Measurements from ENCODE around the gene TPBG.

Gene TPBG, protein sequence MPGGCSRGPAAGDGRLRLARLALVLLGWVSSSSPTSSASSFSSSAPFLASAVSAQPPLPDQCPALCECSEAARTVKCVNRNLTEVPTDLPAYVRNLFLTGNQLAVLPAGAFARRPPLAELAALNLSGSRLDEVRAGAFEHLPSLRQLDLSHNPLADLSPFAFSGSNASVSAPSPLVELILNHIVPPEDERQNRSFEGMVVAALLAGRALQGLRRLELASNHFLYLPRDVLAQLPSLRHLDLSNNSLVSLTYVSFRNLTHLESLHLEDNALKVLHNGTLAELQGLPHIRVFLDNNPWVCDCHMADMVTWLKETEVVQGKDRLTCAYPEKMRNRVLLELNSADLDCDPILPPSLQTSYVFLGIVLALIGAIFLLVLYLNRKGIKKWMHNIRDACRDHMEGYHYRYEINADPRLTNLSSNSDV

DNA sequence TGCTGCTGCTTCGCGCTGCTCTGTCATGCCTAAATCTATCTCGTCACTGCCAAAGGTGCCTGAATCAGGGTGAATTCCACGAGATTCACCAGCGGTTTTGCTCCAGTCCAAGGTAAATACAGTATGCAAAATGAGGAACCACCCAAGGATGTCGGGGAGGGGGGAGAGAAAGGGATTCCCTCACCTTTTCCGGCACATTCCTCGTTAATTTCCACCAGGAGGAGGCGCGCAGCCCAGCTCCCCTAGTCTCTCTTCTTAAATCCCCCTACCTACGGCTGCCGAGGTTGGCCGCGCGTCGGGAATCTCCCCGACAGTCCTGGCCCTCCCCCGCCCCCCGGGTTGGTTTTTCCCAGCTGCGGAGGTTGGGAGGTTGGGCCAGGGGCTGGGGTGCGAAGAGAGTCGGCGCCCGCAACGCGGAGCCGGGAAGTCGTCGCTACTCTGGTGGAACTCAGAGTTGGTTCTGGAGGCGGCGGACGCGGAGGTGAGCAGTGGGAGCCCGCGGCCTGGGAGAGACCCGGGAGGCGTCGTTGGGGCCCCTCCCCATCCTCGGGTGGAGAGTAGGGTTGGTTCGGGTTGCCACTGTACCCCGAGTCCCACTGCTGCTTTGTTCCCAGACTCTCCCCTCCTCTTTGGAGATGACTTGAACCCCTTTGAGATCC, at the start of gene TPBG:
TPBG (plus strand) TSS at position 390 of the 659 bp plus-strand sequence. CDS start 1,145 bp downstream, outside the sequence.
- no peak for DNase-seq (ENCODE audit: low read depth in 2 of 2)

DNA sequence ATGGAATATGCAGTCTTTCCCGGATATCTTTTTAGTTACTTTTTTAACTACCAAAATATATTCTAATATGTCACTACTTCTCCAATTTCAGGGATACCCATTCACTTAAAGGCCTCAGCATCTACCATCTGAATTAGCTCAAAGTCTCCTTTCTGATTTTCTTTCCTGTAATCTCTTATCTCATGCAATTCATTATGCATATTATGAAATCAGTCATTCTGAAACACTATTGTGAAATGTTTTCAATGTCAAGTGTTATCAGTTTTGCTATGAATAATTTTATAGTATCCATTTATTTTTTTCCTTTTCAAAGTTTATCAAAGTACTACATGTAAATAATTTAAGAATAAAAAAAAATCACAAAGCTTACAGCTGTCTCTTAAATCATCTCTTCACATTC, 41.2 kb upstream of the TPBG start:
- no peak for DNase-seq (ENCODE audit: low read depth in 2 of 2)

DNA sequence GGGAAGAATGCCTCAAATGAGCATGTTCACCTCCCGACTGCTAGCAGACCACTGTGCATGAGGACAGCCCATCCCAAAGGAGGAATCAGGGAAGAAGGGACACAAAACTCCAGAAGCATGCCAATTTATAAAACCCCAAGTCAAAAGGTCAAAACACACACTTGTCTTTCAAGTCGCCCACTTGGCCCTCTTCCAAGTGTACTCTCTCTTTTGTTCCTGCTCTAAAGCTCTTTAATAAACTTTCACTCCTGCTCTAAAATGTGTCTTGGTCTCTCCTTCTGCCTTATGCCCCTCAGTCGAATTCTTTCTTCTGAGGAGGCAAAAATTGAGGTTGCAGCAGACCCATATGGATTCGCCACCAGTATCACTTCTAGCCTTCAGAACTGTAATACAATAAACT, 33.9 kb upstream of the TPBG start:
- DNase-seq (ENCODE audit: low read depth in 2 of 2) = no peak

DNA sequence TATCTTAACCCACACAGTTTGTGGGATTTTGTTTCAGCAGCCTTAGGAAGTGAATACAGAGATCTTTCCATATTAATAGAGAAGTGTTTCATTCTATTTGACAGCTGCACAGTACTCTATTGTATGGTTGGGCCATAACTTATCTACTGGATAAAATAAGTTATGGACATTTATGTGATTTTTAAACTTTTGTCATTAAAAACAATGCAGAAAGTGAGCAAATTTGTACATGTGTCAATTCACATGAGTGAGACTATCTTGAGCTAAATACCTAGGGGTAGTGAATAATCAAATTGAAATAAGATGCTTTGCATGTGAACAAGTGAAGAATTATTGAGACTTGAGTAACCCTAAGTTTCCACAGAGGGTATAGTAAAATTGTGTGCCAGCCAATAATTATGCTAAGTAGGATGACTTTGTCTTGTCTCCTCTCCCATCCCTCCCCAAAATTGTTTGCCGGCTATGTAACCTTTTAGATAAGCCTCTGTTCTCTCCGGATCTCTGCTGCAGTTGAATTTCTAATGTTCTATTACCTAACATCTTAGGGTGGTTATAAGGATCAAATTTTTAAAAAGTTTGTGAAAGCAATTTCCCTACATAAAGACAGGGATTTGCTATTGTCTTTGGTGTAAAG, 33.3 kb upstream of the TPBG start:
- DNase-seq (ENCODE audit: low read depth in 2 of 2) = no peak

DNA sequence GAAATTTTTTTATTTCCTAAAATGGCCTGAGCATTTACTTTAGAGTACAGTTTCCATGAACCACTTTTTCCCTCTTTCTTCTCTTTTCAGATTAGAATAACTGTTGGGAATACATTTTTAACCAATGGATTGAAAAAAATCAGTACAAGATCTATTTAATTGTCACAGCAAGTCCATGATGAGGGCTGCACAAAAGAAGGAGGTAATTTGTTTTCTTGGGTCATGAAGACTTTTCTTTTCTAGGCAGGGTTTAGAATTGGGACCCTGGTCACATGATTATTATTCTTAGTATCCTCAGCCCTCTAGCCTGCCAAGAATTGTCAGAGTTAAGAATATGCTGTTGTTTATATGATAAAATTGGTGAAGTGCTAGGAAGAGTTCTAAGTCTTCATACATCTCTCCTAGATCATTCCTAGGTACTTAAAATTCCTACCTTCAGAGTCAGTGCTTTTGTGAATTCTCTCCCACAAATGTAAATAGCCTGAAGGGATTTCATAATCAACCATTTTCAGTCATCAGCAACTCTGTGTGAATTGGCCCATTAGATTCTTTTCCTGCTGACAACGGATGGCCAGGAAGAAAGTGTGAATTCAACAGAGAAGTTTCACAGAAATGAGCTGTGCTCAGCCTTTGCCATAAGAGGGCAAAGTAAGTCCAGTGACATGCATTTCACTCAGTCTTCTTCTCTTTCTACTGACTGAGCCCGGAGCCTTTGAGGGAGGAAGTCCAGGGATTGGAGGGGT, 32.4 kb upstream of the TPBG start:
- DNase-seq (ENCODE audit: low read depth in 2 of 2) = no peak

DNA sequence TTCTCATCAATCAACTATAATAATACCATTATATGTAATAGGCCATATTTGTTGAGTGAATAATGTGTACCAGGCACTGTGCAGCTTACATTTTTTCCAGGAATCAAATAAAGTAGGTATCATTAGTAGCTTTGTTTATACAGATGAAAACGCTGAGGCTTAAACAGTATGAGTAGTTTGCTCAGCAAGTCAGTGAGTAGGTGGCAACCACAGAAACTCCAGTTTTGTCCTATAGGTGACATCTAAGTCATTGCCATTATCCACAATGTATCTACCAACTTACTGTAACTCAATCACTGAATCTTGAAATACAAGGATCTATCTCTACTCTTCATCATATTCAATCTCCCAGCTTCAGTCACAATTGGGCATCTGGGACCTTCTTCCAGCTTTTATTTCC, 29.8 kb upstream of the TPBG start:
- DNase-seq (ENCODE audit: low read depth in 2 of 2) = no peak

DNA sequence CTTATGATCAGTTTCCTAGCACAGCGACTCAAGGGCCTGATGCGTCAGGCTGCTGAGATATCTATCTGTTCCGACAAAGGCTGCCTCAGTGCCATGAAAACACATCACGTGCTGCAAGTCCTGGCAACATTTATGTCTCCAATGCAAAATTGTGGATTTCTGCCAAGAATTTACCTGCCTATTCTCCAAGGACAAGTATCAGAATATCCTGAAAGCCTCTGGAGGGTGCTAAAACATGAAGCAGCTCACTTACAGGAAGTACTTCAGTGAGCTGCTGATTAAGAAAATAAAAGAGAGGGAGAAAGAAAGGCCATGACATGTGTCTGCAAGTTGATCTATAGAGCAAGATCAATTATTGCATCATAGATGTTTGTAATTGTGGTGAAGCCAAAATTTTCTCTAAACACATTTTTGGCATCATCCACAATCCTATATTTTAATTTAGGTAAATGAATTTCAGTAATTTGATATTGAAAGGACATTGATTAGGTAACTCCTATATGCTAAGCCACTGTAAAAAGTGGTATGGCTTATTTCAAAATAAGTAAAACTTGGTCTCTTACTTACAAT, 25.8 kb upstream of the TPBG start:
- DNase-seq (ENCODE audit: low read depth in 2 of 2) = no peak

DNA sequence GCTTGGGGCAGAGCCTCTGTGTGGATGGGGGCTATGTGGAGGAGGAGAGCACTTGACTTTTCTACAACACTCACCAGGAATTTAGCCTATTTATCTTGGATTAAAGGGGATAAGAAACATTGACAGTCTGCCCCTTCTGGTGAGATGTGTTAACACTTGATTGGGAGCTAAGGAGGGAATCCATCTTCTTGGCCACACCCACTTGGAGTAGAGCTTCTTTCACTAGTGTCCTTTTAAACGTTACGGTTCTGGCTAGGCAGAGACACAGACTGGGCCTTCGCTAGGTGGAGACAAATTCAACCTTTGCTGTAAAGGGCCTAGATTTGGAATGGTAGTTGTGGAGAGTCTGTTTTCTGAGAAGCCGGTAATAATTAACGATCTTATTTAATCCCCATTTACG, 15.5 kb upstream of the TPBG start:
- no peak for DNase-seq (ENCODE audit: low read depth in 2 of 2)

DNA sequence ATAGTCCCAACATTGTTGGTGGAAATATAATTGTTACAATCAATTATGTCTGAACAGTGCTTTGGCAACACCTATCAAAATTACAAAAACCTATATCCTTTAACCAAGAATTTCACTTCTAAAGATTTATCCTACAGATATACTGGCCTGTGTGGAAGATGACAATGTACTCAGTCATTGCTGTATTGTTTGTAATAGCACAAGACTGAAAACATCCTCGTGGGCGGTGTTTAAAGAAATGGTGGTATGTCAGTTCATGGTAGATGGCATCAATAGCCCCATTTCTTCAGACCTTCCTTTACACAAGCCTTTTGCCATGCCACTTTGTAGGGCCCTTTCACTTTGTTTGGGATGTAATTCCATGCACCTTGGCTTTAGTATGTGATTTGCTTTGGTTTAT, 9.8 kb upstream of the TPBG start:
- DNase-seq (ENCODE audit: low read depth in 2 of 2) = no peak

DNA sequence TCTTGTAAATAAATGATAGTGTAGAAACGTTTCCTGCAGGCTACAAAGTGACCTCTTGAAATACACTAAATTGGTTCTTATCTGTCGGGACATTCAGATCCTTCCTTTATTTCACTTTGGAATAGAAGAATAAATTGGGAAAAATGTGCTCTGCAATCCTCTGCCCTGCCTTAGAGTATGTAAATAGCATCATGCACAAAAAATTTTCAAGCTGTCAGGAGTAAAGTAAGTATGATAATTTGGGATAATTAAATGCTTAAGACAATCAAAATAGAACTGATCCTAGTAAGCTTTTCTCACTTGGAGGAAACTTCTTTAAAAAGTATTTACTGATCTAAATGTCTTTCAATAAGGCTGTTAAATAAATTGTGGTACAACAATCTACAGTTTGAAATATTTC, 3.1 kb upstream of the TPBG start:
- no peak for DNase-seq (ENCODE audit: low read depth in 2 of 2)

DNA sequence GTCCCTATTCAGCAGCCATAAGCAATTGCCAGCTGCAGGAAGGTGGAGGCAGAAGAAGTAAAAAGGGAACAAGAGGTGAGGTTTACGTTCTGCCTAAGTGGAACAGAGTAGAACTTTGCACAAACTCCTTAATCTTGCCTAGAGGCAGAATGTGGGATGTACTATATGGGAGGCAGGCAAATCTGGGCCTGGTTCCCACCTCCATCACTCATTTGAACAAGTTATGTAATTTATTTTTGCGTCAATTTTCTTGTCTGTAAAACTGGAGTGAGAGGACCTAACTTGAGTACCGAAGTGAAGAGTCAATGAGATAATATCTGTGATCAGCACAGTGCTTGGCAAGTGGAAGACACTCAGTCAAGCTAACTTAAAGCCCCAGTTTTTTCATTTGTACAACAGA, 2.0 kb upstream of the TPBG start:
- DNase-seq (ENCODE audit: low read depth in 2 of 2) = no peak

DNA sequence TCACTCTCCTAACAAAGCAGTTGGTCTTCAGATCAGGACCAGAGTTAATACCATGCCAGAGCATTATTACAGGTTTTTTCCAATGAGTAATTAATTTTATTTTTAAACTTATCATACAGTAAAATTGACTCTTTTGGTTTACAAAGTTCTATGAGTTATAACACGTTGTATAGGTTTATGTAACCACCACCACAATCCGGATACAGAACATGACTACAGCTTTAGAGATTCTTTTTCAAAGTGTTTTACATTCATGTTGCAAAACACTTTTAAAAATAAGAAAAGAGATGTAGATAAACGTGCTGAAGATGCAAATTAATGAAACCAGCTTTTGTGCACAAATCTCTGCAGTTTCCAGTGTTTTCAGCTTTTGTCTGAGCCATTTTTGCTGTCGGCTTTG, 1.5 kb upstream of the TPBG start:
- no peak for DNase-seq (ENCODE audit: low read depth in 2 of 2)

DNA sequence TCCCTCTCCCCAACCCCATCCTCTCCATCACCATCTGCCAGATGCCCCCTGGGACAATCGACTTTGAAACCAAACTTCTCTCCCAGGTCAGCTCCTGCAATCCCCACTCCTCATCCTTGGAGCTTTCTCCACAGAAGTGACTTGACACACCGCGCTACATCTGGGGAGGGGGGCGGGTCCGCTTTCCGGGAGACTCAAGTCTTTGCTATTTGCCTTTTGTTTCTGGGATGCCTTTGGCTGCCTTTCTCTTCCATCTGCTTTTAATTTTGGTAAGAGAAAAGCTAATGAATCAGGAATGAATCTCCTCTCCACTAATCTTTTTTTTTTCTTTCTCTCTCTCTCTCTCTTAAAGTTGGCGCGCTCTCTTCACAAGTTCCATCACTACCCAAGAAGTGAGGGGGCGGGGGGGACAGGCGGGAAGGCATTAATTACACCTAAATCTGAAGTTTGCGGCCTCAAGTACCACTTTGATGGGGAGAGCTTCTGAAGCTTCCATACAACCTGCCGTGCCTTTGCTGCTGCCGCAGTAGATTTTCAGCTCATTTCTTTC, 664 bp upstream of the TPBG start:
- DNase-seq (ENCODE audit: low read depth in 2 of 2) = no peak

DNA sequence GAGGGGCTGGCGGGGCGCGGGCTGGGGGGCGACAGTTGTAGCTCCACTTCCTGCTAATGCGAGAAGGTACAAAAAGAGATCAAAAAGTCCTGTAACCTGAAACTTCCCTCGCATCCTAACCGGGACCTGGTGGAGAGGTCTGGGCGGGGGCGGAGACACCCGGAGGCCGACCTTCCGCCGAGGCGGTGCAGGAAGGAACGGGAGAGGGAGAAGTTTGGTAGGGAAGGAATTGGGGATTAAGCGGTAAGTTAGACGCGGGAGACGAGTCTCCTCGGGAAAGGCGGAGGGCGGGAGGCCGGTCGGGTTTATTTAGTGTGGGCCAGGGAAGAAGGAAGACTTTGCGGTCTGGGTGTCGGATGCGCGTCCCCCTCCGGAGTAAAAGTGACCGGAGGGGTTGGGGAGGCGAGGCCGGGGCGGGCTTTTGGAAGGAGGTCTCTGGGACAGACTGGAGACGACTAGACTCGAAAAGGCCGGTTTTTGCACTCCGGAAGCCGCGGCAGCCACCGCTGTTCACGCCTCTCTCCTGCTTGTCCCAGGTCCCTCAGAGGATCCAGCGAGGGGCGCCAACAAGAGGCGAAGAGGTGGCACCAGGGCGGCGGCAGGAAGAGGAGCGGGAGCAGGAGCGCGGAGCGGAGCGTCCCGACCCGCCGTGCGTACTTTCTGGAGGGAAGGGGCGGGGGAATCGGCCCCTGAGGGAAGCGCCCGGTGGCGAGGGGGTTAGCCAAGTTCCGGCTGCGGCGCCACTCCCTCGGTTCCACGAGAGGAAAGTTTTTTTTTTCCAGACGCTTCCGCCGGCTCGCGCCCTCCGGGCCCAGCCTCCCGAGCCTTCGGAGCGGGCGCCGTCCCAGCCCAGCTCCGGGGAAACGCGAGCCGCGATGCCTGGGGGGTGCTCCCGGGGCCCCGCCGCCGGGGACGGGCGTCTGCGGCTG, 734 bp downstream of the TPBG start:
- DNase-seq (ENCODE audit: low read depth in 2 of 2) = no peak

DNA sequence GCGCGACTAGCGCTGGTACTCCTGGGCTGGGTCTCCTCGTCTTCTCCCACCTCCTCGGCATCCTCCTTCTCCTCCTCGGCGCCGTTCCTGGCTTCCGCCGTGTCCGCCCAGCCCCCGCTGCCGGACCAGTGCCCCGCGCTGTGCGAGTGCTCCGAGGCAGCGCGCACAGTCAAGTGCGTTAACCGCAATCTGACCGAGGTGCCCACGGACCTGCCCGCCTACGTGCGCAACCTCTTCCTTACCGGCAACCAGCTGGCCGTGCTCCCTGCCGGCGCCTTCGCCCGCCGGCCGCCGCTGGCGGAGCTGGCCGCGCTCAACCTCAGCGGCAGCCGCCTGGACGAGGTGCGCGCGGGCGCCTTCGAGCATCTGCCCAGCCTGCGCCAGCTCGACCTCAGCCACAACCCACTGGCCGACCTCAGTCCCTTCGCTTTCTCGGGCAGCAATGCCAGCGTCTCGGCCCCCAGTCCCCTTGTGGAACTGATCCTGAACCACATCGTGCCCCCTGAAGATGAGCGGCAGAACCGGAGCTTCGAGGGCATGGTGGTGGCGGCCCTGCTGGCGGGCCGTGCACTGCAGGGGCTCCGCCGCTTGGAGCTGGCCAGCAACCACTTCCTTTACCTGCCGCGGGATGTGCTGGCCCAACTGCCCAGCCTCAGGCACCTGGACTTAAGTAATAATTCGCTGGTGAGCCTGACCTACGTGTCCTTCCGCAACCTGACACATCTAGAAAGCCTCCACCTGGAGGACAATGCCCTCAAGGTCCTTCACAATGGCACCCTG, 1.6 kb downstream of the TPBG start:
- no peak for DNase-seq (ENCODE audit: low read depth in 2 of 2)

DNA sequence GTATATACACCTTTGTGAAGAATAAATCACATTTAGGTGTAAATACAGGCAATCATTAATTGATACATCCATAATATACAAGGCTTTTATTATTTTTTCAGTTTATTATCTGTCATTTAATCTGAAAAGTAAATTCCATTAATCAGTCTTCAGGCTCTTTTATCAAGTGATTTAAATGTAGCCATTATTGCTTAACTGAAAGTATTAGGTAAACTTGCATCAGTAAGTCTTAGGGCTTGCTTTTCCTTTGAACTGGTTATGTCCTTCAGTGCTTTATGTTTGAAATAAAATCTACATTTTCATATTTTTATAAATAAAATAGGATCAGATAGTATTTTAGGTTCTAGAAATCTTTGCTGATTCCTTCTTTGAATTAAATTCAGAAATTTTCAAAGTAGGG, 4.1 kb downstream of the TPBG start:
- DNase-seq (ENCODE audit: low read depth in 2 of 2) = no peak

DNA sequence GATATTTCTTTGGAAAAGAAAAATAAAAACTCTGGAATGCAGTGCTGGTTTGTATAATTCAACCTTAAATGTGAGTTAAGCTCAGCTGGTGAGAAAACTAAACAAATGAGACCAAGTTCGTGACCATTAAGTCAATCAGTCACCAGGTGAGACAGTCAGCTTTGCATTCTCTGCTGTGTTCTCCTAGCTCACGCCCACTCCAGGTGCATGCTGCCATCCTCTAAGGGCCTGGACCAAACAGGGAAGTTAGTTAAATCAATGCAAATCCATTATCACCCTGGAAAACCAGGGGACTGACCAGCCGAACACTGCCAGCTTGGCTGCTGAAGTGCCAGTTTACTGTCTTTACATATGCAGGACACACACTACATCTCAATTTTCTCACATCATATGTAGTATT, 7.2 kb downstream of the TPBG start:
- DNase-seq (ENCODE audit: low read depth in 2 of 2) = no peak

DNA sequence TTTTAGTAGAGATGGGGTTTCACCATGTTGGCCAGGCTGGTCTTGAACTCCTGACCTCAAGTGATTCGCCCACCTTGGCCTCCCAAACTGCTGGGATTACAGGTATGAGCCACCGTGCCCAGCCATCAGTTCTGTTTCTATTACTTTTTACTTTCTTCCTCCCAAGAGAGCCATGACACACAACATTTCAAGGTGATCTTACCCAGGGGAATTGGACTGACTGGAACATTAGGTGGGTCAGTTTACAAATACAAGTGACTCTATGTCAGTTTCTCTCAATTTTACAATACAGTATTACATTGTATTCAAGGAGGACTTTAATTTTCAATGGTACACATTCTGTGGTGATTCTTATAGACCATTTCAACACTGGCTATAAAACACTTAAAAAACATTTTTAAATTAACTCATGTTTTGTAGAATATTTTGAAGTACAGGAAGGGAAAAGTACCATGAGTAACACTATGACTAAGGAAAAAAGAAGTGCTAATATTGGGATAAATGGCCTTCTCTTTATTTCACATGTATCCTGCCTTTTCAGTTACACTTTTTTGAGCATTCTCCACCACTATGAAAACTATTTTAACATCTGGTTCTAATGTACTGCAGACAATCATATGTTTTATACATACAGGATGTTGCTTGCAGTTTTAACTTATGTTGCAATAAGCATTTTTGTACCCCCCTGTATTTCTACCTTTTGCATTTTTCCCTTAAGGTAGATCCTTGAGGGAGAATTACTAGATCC, 8.4 kb downstream of the TPBG start:
- DNase-seq (ENCODE audit: low read depth in 2 of 2) = no peak

DNA sequence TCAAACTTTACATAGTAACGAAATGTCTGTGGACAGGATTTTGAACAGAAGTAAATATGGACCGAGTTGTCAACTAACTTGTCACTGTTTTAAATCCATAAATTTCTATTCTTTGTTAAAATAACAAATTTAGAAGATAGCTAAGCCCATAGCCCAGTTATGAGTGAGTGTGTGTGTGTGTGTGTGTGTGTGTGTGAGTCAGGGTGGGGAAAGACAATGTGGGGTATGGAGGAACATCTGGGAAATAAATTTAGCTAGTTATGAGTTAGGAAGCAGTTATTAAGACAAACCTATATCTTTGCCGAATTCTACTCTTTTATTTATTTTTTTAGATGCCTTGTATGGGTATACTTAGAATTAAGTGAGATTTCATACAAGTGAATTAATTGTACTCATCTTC, 9.0 kb downstream of the TPBG start:
- no peak for DNase-seq (ENCODE audit: low read depth in 2 of 2)
